K562 (cell line): ENCODE results near the gene NTN3. TPM values are rescaled to one million over a fixed set of nuclear protein-coding genes. Genes with fewer than 3 reads are reported as not detected.

Experiments
- ATAC-seq: fragments of 200-7000 bp; cut with Tn5 transposase; 3 replicates; pipeline ENCODE4 v1.9.1; 2020; ENCODE audit warnings: moderate library complexity
- BruUV-seq: library from RNA; stranded (reverse); fragments of 400-500 nt; replicated peaks from 2 replicates; lab custom pipeline; 2021; lab: Mats Ljungman, UMichigan
- CTCF ChIA-PET: fragments of 300-600 bp; formaldehyde crosslinking; extraction: SDS; loops from one replicate; lab custom pipeline; 2021; ENCODE audit warnings: low intra/inter-chr PET ratio; lab: Yijun Ruan, JAX
- POLR2A ChIA-PET: fragments of 300-600, 350-650 bp; sonication (Branson Sonifier 250); formaldehyde crosslinking; extraction: SDS; loops from one replicate; lab custom pipeline; 2021; ENCODE audit warnings: antibody characterized with exemption, inconsistent platforms; lab: Yijun Ruan, JAX
- DNase-seq, 4 experiments: peaks; one replicate each; pipeline versions ENCODE4 v3.0.0 to v3.0.0-alpha.2; 2011 to 2018; ENCODE audit warnings: low spot score in 3 of 4, mixed read lengths in 3 of 4; ENCODE audit errors: extremely low read depth in 1 of 4
- FAIRE-seq: peaks from 2 replicates; lab custom pipeline; 2011; peaks lifted over from hg19 to GRCh38; lab: Jason Lieb, UNC
- H2AFZ ChIP-seq: 2 replicates; pipeline ENCODE4 v1.6.0; 2011; ENCODE audit warnings: low read depth, low read length, control low read depth, inconsistent platforms
- H3K27ac ChIP-seq: fragments of 200-600 bp; 3 replicates; pipeline ENCODE4 v1.8.0; 2011; ENCODE audit warnings: low read depth, mild to moderate bottlenecking, control low read depth, inconsistent platforms, low read length, moderate library complexity, mixed read lengths; ENCODE audit errors: extremely low read depth
- H3K27me3 ChIP-seq, 2 experiments: fragments of 300-600 bp in 1 of 2; 2 replicates in 1 of 2; 3 replicates in 1 of 2; pipeline versions ENCODE4 v1.6.0 to v1.8.0; 2011; ENCODE audit warnings: inconsistent platforms in 2 of 2, low read length in 2 of 2, mild to moderate bottlenecking in 1 of 2, mixed read lengths in 1 of 2, moderate library complexity in 1 of 2; ENCODE audit not compliant: control insufficient read depth in 2 of 2, insufficient read depth in 2 of 2
- H3K36me3 ChIP-seq: fragments of 300-600 bp; 3 replicates; pipeline ENCODE4 v1.8.0; 2011; ENCODE audit warnings: mild to moderate bottlenecking, low read length, inconsistent platforms; ENCODE audit not compliant: control insufficient read depth, insufficient read depth
- H3K4me1 ChIP-seq, 2 experiments: fragments of 200-600 bp in 1 of 2; replicated peaks in 1 of 2; 2 replicates in 1 of 2; 3 replicates in 1 of 2; pipeline versions ENCODE4 v1.5.1 to v1.8.0; 2011; ENCODE audit warnings: inconsistent platforms in 2 of 2, low read length in 2 of 2, mild to moderate bottlenecking in 1 of 2, mixed read lengths in 1 of 2, moderate library complexity in 1 of 2; ENCODE audit not compliant: control insufficient read depth in 2 of 2, insufficient read depth in 2 of 2
- H3K4me2 ChIP-seq: 2 replicates; pipeline ENCODE4 v1.6.1; 2011; ENCODE audit warnings: low read length, control low read depth, inconsistent platforms, mixed read lengths; ENCODE audit not compliant: insufficient read depth
- H3K4me3 ChIP-seq: fragments of 200-600 bp; sonication (generic), shearing (Covaris generic); 2 replicates; pipeline ENCODE4 v1.5.1; 2016; ENCODE audit warnings: control low read depth, inconsistent platforms
- H3K79me2 ChIP-seq: fragments of 200-600 bp; 3 replicates; pipeline ENCODE4 v1.8.0; 2011; ENCODE audit warnings: low read length, inconsistent platforms; ENCODE audit not compliant: control insufficient read depth, insufficient read depth
- H3K9ac ChIP-seq, 2 experiments: 2 replicates each; pipeline versions ENCODE4 v1.6.0 to v1.6.1; 2011; ENCODE audit warnings: low read depth in 2 of 2, low read length in 2 of 2, control low read depth in 1 of 2, inconsistent platforms in 1 of 2, mild to moderate bottlenecking in 1 of 2, mixed read lengths in 1 of 2; ENCODE audit not compliant: insufficient read depth in 1 of 2
- H3K9me1 ChIP-seq: one replicate; pipeline ENCODE4 v1.6.0; 2011; ENCODE audit warnings: inconsistent platforms, mild to moderate bottlenecking, low read length, moderate library complexity; ENCODE audit not compliant: control insufficient read depth, insufficient read depth
- H3K9me3 ChIP-seq: replicated peaks from 2 replicates; pipeline ENCODE4 v1.5.1; 2011; ENCODE audit warnings: low read depth, low read length, inconsistent platforms; ENCODE audit not compliant: control insufficient read depth, insufficient read depth
- H4K20me1 ChIP-seq: replicated peaks from 2 replicates; pipeline ENCODE4 v1.6.1; 2011; ENCODE audit warnings: low read length, inconsistent platforms, mixed read lengths; ENCODE audit not compliant: control insufficient read depth, insufficient read depth
- CAMTA2 ChIP-seq: fragments of 250-450 bp; sonication (Bioruptor Pico); conservative IDR thresholded peaks from 2 replicates; pipeline ENCODE4 v1.5.1; 2022
- CBX1 ChIP-seq: sonication (generic); IDR thresholded peaks from 2 replicates; pipeline ENCODE4 v1.6.1; 2016; ENCODE audit warnings: antibody characterized with exemption, low read depth, mild to moderate bottlenecking
- CBX3 ChIP-seq, 2 experiments: IDR thresholded peaks; 1 replicate in 1 of 2; 2 replicates in 1 of 2; pipeline ENCODE4 v1.6.1; 2012; ENCODE audit warnings: inconsistent platforms in 2 of 2, low read length in 2 of 2, borderline replicate concordance in 1 of 2, control low read depth in 1 of 2
- EHMT2 ChIP-seq: fragments of 450-650 bp; IDR thresholded peaks from 2 replicates; pipeline ENCODE4 v1.6.1; 2018; ENCODE audit warnings: antibody characterized with exemption
- FOXJ2 ChIP-seq: fragments of 200-800 bp; sonication (Bioruptor generic); IDR thresholded peaks from 2 replicates; pipeline ENCODE4 v1.6.1; 2016; ENCODE audit warnings: missing genetic modification characterization, missing compliant biosample characterization
- HES1 ChIP-seq: fragments of 450-650 bp; IDR thresholded peaks from 2 replicates; pipeline ENCODE4 v1.6.1; 2016; ENCODE audit warnings: low read depth, mild to moderate bottlenecking, moderate library complexity
- NFYB ChIP-seq: IDR thresholded peaks from 2 replicates; pipeline ENCODE4 v1.6.1; 2011; ENCODE audit warnings: mild to moderate bottlenecking, moderate library complexity; ENCODE audit not compliant: insufficient read length; ENCODE audit errors: extremely low read depth
- SNRNP70 ChIP-seq: fragments of 200-400 bp; formaldehyde crosslinking; optimal IDR thresholded peaks from 2 replicates; pipeline ENCODE3; 2017; ENCODE audit warnings: low read depth, low read length
- ZNF668 ChIP-seq: fragments of 250-450 bp; sonication (Bioruptor Pico); IDR thresholded peaks from 2 replicates; pipeline ENCODE4 v1.8.0; 2022; ENCODE audit warnings: mild to moderate bottlenecking, inconsistent platforms
- WGBS: fragments of 100-300 bp; shearing (Covaris generic); methylation state at CpG from one replicate; pipeline ENCODE4 v1.1.6; 2016; ENCODE audit warnings: low coverage, mixed read lengths; ENCODE audit not compliant: insufficient coverage; ENCODE audit errors: missing lambda C conversion rate; 5-methylcytosine and 5-hydroxymethylcytosine counted together
- in situ Hi-C: fragments of 300-500 bp; cut with MboI; formaldehyde crosslinking; loops from 4 replicates; pipeline ENCODE4 v1.15.0; 2018; ENCODE audit warnings: inconsistent platforms, mixed read lengths
- intact Hi-C: fragments of 100-400 bp; cut with micrococcal nuclease; formaldehyde crosslinking; loops from 2 replicates; pipeline ENCODE4 v1.14.2; 2022
- polyA plus RNA-seq, 8 experiments: library from polyadenylated mRNA; depleted of rRNA in 4 of 8; stranded (reverse) in 5 of 8; unstranded in 3 of 8; fragments of >200 nt; fragmentation: Nextera tagmentation in 2 of 8; fragmentation: Illumina TruSeq in 1 of 8; extraction: Ambion mirVana in 2 of 8; extraction: Trizol in 1 of 8; gene quantifications; 2 replicates each; pipeline versions ENCODE4 v1.2.1 to v1.2.3, GENCODE V29; 2011 to 2014; ENCODE audit warnings: inconsistent platforms in 1 of 8, missing spikeins in 1 of 8
- total RNA-seq, 7 experiments: library from RNA; depleted of rRNA in 6 of 7; stranded (reverse); fragments of >200 nt in 6 of 7; fragmentation: Illumina TruSeq in 2 of 7; extraction: Trizol in 2 of 7; gene quantifications; 2 replicates each; pipeline versions ENCODE4 v1.2.1 to v1.2.3, GENCODE V29; 2011 to 2021; ENCODE audit warnings: low replicate concordance in 1 of 7

NTN3 gene
- total and polyA plus RNA-seq, 9 of the 15 experiments (the other 6 are each of a cell fraction or from before 2014, with no cell fraction given) = not detected

- Histone ChIP-seq H4K20me1 (peaks cover 5% of the 10 kb centered on the region; the same call in 1 of the 2 replicates), H2AFZ (no peak overlapping the region), H3K27me3 (no peaks in the 10 kb centered on the region), H3K9ac (peak overlapping the region in 1 of 2 experiments; percentile 86; a peak in 2 of 4 replicates), H3K27ac (no peak overlapping the region; the same call in 2 of the 3 replicates), H3K36me3 (peaks cover 42% of the 10 kb centered on the region; the same call in 2 of the 3 replicates), H3K4me1 (peaks cover 59 to 97% of the 10 kb centered on the region in 2 experiments), H3K9me3 (no peaks in the 10 kb centered on the region), H3K4me2 (no peak overlapping the region), H3K79me2 (peaks cover 97% of the 10 kb centered on the region), H3K9me1 (no peaks in the 10 kb centered on the region), H3K4me3 (no peak overlapping the region)
- no peak for DNase-seq
- FAIRE-seq = no peak
- ATAC-seq = no peak
- in situ Hi-C loops = no loop called here
- CTCF ChIA-PET = no interaction called here
- 83% methylated on average over 12 of the region's 13 CpGs for WGBS
- TF ChIP-seq EHMT2 (no peak), ZNF668 (no peak), CBX1 (no peak), CBX3 (IDR thresholded peaks at IDR 0.05; ENCODE audit: borderline replicate concordance in 1 of 2, low read length in 2 of 2) (no peak), CAMTA2 (no peak), FOXJ2 (tag) (no peak), NFYB (no peak), SNRNP70 (no peak), HES1 (no peak)
- no TSS peak for BruUV-seq
- intact Hi-C loops = no loop called here
- POLR2A ChIA-PET = interaction anchor here (0.6 to 1.9 kb wide), 4 partner anchors 10 to 55 kb away, joined by 3 to 10 read pairs (median 4); partner anchors contain the start of gene TEDC2
These were observed 11.2 kb downstream of the NTN3 start for GRCh38 chr16:2482249-2482648.
